Esophagus (tissue), 2 donors: ENCODE data around the gene TRIM3. TPM values are rescaled to one million over a fixed set of nuclear protein-coding genes. Genes with fewer than 3 reads are reported as not detected.

Experiments used
- H3K27ac ChIP-seq, 2 donors: one replicate each; pipeline ENCODE4 v1.5.1; 2013; ENCODE audit warnings: low read depth in 2 of 2, mild to moderate bottlenecking in 2 of 2, inconsistent platforms in 1 of 2, low read length in 1 of 2, moderate library complexity in 1 of 2
- H3K27me3 ChIP-seq, 2 donors: one replicate each; pipeline ENCODE4 v1.6.1; 2013; ENCODE audit warnings: low read length in 2 of 2, control low read depth in 1 of 2, mild to moderate bottlenecking in 1 of 2; ENCODE audit not compliant: insufficient read depth in 2 of 2, control insufficient read depth in 1 of 2
- H3K36me3 ChIP-seq, 2 donors: one replicate each; pipeline ENCODE4 v1.6.1; 2013; ENCODE audit warnings: low read length in 1 of 2; ENCODE audit not compliant: control insufficient read depth in 2 of 2, insufficient read depth in 2 of 2
- H3K4me1 ChIP-seq, 2 donors: one replicate each; pipeline ENCODE4 v1.6.1; 2013; ENCODE audit warnings: low read length in 1 of 2; ENCODE audit not compliant: control insufficient read depth in 2 of 2, insufficient read depth in 2 of 2
- H3K4me3 ChIP-seq, 2 donors: one replicate each; pipeline ENCODE4 v1.5.1; 2013; ENCODE audit warnings: low read length in 2 of 2, mild to moderate bottlenecking in 2 of 2, low read depth in 1 of 2, moderate library complexity in 1 of 2
- H3K9me3 ChIP-seq, 2 donors: one replicate each; pipeline ENCODE4 v1.6.1; 2013; ENCODE audit warnings: mild to moderate bottlenecking in 2 of 2, low read depth in 1 of 2, low read length in 1 of 2, moderate library complexity in 1 of 2; ENCODE audit not compliant: control insufficient read depth in 2 of 2, insufficient read depth in 1 of 2
- WGBS, 2 donors: extraction: QIAGEN DNeasy Blood & Tissue Kit; methylation state at CpG; one replicate each; pipeline ENCODE4 v1.1.7; 2013; 5-methylcytosine and 5-hydroxymethylcytosine counted together
- polyA plus RNA-seq, 2 donors: library from polyadenylated mRNA; stranded (reverse); fragments of 200-250 nt; gene quantifications; one replicate each; pipeline ENCODE4 v1.2.3, GENCODE V29; 2013
- donor health status: healthy with polysubstance abuse.
- donor health status: Bipolar disorder and iron deficiency.

The TRIM3 gene
- polyA plus RNA-seq, 2 donors: 7.5 to 7.6 TPM

DNA sequence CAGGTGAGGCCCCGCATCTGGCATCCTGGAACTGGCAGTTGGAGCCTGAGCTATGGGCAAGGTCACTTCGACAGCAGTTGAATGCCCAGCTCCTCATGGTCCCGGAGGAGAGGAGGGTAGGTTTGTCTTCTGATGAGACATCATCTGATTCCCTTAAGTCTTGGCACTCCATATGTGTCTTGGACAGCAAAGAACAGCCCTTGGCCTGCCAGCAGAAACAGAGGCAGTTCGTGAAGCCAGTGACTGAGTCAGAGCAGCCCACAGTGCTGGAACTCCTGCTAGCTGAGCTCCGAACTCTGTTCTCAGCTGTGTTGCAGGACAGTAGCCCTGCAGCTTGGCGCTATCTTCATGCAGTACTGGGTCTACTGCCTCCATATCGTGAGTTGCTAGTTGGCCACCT is 24.4 kb upstream of the TRIM3 start:
- no peaks in the 10 kb centered on the region for H3K9me3 ChIP-seq
- H3K27ac ChIP-seq: no peak overlapping the region
- peaks cover 4% of the 10 kb centered on the region in 2 donors for H3K36me3 ChIP-seq
- H3K27me3 ChIP-seq: no peaks in the 10 kb centered on the region
- WGBS, 2 donors: 75 to 76% methylated on average over 6 to 7 of the region's 7 CpGs
- no peak overlapping the region for H3K4me3 ChIP-seq
- peaks cover 0 to 2% of the 10 kb centered on the region in 2 donors for H3K4me1 ChIP-seq

DNA sequence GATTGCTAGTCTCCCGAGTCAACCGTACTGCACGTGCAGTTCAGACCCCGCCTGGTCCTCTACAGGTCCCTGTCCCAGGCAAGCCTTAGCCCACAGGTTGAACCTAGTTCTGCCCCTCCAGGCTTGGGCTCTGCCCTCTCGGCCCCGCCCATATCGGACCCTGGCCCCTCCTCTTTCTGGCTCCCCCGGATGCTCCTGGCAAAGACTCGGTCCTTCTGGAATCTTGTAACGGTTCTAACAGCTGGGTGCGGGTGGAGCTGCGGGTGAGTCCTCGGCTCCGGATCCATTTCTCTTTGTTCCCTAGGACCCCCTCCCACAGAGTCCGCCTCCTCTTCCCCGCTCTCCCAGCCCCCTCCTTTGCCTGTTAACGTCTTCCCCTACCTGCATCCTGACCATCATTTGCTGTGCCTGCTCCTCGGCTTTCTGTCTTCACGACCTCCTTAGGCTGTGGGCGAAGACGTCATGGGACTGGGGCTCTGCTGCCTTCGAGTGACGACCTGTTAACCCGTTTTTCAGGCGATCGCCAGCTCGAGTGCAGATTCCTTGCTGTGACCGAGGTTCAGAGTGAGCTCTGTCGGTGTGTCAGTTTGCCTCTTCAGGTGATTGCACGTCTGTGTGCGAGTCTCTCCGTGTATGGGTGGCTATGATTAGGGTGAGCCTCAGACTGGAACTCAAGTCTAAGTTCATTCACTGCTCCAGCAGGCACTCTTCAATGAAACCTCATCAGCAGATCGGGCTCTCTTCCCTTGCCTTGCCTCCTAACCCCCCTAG is 23.5 kb upstream of the TRIM3 start, which contains the start of gene DNHD1:
DNHD1 (plus strand) TSS at position 212 of the 771 bp plus-strand sequence. CDS start 936 bp downstream, outside the sequence.
- no peak within 1 kb of the TSS for H3K27ac ChIP-seq
- 58% methylated on average over 33 of the region's 33 CpGs for WGBS, 2 donors

DNA sequence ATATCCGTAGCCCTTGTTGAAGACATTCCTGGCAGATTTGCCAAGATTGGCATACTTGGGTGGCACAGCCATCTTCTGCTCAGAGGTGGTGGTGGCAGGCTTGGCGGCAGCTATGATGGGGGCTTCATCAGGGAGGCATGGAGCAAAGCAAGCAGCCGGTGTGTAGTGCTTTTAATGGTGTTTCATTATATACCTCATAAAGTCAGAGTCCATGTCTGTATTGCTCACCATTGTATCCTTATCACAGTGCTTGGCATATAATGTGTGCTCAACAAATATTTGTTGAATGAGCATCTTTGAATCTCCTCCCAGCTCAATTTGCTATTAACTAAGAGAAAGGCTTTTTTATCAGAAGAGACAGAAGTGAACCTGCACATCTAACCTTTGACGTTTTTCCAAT is 15.6 kb upstream of the TRIM3 start:
- Histone ChIP-seq H3K36me3 (peaks cover 0 to 2% of the 10 kb centered on the region in 2 donors), H3K4me1 (no peaks in the 10 kb centered on the region), H3K9me3 (no peaks in the 10 kb centered on the region), H3K27ac (no peak overlapping the region), H3K27me3 (no peaks in the 10 kb centered on the region), H3K4me3 (no peak overlapping the region)
- WGBS, 2 donors: 71 to 77% methylated on average over 4 of the region's 4 CpGs

More for the DNA sequence above, 23.5 kb upstream of the TRIM3 start, which contains the start of gene DNHD1:
- H3K4me1 ChIP-seq: peaks cover 0 to 2% of the 10 kb centered on the region in 2 donors
- no peaks in the 10 kb centered on the region for H3K9me3 ChIP-seq
- H3K27me3 ChIP-seq: no peaks in the 10 kb centered on the region
- no peak within 1 kb of the TSS for H3K4me3 ChIP-seq
- H3K36me3 ChIP-seq: peaks cover 4 to 6% of the 10 kb centered on the region in 2 donors

DNA sequence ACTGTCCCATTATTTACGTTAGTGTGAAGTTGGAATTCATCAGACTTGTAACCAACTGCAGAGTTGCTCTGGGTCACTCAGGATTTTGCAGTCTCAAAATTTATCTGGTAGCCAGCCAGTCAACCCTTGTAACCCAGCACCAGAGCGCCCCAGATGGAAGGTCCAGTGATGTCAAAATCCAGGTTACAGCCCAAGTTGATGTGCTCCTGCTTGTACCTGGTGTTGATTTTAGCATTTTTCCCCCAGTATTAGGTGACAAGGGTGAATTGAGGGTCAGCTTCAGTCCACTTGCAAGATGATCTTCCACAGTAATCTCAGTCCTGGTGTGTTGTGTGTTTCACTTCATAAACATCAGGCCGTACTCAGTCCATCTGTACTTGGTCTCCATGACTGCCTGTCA is 15.1 kb upstream of the TRIM3 start:
- 96 to 99% methylated on average over 3 of the region's 3 CpGs for WGBS, 2 donors
- H3K27me3 ChIP-seq: no peaks in the 10 kb centered on the region
- H3K9me3 ChIP-seq: no peaks in the 10 kb centered on the region
- H3K4me3 ChIP-seq: no peak overlapping the region
- no peaks in the 10 kb centered on the region for H3K4me1 ChIP-seq
- no peak overlapping the region for H3K27ac ChIP-seq
- H3K36me3 ChIP-seq: peaks cover 0 to 2% of the 10 kb centered on the region in 2 donors

DNA sequence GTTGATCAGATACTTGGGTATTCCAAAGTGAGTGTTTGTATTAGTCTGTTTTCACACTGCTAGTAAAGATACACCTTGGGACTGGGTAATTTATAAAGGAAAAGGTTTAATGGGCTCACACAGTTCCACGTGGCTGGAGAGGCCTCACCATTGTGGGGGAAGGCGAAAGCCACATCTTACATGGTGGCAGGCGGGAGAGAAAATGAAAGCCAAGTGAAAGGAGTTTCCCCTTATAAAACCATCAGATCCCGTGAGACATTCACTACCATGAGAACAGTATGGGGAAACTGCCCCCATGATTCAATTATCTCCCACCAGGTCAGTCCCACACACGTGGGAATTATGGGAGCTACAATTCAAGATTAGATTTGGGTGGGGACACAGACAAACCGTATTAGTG is 14.6 kb upstream of the TRIM3 start:
- Histone ChIP-seq H3K27ac (no peak overlapping the region), H3K36me3 (peaks cover 0 to 4% of the 10 kb centered on the region in 2 donors), H3K4me1 (no peaks in the 10 kb centered on the region), H3K9me3 (no peaks in the 10 kb centered on the region), H3K4me3 (no peak overlapping the region), H3K27me3 (no peaks in the 10 kb centered on the region)
- WGBS, 2 donors: 80 to 88% methylated on average over 6 of the region's 6 CpGs

DNA sequence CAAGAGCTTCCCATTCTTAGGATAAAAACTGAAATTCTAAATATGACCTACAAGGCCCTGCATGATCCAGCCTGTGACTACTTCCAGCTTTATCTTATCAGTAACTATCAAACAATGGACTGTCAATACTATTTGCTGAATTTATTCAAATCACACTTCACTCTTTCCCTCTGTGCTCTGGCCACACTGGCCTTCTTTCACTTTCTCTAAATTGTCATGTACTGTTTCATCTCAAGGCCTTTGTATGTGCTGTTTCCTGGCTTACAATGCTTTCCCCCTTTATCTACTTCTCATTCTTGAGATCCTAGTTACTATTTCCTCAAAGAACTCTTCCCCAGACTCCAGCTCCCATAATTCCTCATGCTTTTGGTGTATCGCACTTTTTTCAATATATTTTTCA is 13.2 kb upstream of the TRIM3 start:
- Histone ChIP-seq H3K9me3 (no peaks in the 10 kb centered on the region), H3K4me3 (no peak overlapping the region), H3K36me3 (peaks cover 0 to 2% of the 10 kb centered on the region in 2 donors), H3K27me3 (no peaks in the 10 kb centered on the region), H3K4me1 (peaks cover 1 to 2% of the 10 kb centered on the region in 2 donors), H3K27ac (no peak overlapping the region)
- 95% methylated on average over 1 of the region's 1 CpG for WGBS, 2 donors

DNA sequence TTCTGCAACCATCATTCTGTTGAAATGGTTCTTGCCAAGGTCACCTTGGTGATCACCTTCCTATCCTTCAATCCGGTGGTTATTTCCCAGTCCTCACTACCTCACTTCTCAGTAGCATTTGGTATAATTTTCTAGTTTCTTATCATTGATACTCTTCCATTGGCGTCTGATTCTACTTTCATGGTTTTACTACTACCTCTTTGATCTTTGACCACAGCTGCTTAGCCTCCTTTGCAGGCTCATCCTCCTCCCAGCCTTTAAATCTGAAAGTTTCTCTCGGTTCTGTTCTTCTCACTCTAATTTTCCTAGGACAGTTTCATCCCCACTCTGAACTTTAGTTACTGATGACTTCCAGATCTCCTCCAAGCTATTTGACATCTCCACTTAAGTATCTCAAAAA is 12.5 kb upstream of the TRIM3 start:
- H3K27me3 ChIP-seq: no peaks in the 10 kb centered on the region
- peaks cover 3 to 4% of the 10 kb centered on the region in 2 donors for H3K4me1 ChIP-seq
- 86 to 87% methylated on average over 3 of the region's 3 CpGs for WGBS, 2 donors
- no peak overlapping the region for H3K27ac ChIP-seq
- H3K9me3 ChIP-seq: no peaks in the 10 kb centered on the region
- H3K4me3 ChIP-seq: no peak overlapping the region
- peaks cover 0 to 2% of the 10 kb centered on the region in 2 donors for H3K36me3 ChIP-seq

DNA sequence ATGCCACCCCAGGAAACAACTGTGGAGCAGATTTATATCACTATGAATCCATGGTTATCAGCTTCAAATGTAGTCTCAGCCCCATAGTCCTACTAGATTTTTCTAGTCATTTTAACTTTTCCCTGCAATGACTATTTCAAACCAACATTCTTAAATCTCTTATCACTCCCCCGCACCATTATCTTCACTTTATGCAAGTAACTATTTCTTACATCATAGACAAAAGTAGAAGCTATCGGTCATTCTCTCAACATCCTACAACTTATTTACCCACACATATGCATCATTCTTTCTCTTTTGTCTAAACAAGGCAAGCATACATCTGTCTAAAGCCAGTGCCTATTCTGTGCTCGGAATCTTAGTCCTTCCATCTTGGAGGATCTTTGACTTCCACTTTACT is 11.9 kb upstream of the TRIM3 start:
- WGBS, 2 donors: 92 to 97% methylated on average over 3 of the region's 3 CpGs
- H3K36me3 ChIP-seq: peaks cover 0 to 2% of the 10 kb centered on the region in 2 donors

DNA sequence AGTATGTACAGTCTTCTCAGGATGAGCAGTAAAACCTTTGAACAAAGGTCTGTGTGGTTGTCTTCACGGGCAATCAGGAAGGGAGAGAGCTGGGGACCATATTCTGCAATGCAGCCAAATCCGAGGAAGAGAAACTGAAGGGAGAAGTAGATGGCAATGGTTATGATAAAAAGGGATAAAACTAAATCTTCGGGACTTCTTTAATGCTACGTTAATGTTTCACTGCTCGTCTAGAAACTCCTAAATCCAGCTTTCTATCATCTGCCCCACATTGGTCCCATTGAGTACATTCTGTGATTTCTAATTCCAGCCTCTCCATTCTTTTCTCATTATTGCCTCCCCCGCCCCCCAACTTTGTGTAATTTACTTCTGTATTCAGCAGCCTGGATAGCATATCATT is 9.3 kb upstream of the TRIM3 start:
- Histone ChIP-seq H3K9me3 (no peaks in the 10 kb centered on the region), H3K4me3 (no peak overlapping the region), H3K36me3 (peaks cover 4 to 14% of the 10 kb centered on the region in 2 donors), H3K27me3 (no peaks in the 10 kb centered on the region), H3K4me1 (peaks cover 6 to 9% of the 10 kb centered on the region in 2 donors), H3K27ac (no peak overlapping the region)
- WGBS, 2 donors: 87 to 88% methylated on average over 6 of the region's 6 CpGs

More for the DNA sequence above, 11.9 kb upstream of the TRIM3 start:
- H3K27me3 ChIP-seq: no peaks in the 10 kb centered on the region
- no peak overlapping the region for H3K4me3 ChIP-seq
- no peaks in the 10 kb centered on the region for H3K9me3 ChIP-seq
- H3K27ac ChIP-seq: no peak overlapping the region
- H3K4me1 ChIP-seq: peaks cover 4 to 5% of the 10 kb centered on the region in 2 donors

DNA sequence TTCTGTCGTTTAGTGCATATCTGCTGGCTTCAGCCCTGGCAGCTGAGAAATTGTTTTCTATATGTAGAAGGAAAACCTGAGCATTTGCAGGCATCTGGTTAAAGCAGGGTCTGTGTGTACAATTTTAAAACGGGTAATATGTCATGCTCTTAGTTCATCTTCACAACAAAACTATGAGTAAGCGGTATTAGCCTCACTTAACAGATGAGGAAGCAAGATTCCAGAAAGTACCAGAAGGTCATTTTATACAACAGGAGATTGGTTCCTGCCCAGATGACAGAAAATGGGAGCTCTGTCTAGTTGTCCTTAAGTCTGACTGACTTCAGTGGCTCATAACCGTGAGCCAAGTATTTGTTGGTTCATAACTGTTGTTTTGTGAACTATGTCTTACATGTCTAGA is 8.7 kb upstream of the TRIM3 start:
- H3K4me1 ChIP-seq: peaks cover 6 to 9% of the 10 kb centered on the region in 2 donors
- peaks cover 6 to 19% of the 10 kb centered on the region in 2 donors for H3K36me3 ChIP-seq
- H3K4me3 ChIP-seq: peak overlapping the region in 1 of 2 donors; percentile 83
- 75 to 81% methylated on average over 4 of the region's 4 CpGs for WGBS, 2 donors
- no peaks in the 10 kb centered on the region for H3K9me3 ChIP-seq
- peak overlapping the region in 1 of 2 donors; percentile 99 for H3K27ac ChIP-seq
- H3K27me3 ChIP-seq: no peaks in the 10 kb centered on the region
